Pulmonary artery endothelial cell (primary cell): ENCODE results near the gene LAMC2. TPM values are rescaled to one million over a fixed set of nuclear protein-coding genes. Genes with fewer than 3 reads are reported as not detected.
"Not testable (repeated sequence)": the region's sequence is repeated elsewhere in the genome, so short reads cannot be mapped to it uniquely, and the experiment has no call there.

Source experiments
- DNase-seq: peaks from one replicate; pipeline ENCODE4 v3.0.0-alpha.2; 2011; ENCODE audit warnings: low read depth, low spot score
- total RNA-seq: library from RNA; depleted of rRNA; stranded (reverse); fragments of >200 nt; gene quantifications from 2 replicates; pipeline ENCODE4 v1.2.3, GENCODE V29; 2014

Gene LAMC2
- total RNA-seq, 1 donor from 2014 or later, result 24.1 TPM

- DNase-seq, result no peak
These were observed 50.2 kb downstream of the LAMC2 start for GRCh38 chr1:183236158-183236725.

GRCh38 chr1:183237046-183237445 lies 51.0 kb downstream of the LAMC2 start:
- DNase-seq, result no peak

GRCh38 chr1:183238071-183238470 lies 52.0 kb downstream of the LAMC2 start:
- DNase-seq, result no peak

- DNase-seq, result no peak
These were observed 53.2 kb downstream of the LAMC2 start for GRCh38 chr1:183239220-183239742.

- no peak for DNase-seq
These were observed 53.9 kb downstream of the LAMC2 start for GRCh38 chr1:183239793-183240525.

GRCh38 chr1:183240526-183240825 lies 54.4 kb downstream of the LAMC2 start:
- no peak for DNase-seq

GRCh38 chr1:183240853-183241252 lies 54.8 kb downstream of the LAMC2 start:
- not testable (repeated sequence) for DNase-seq

- no peak for DNase-seq
These were observed 55.4 kb downstream of the LAMC2 start for GRCh38 chr1:183241471-183241870.

- DNase-seq, result no peak
These were observed 56.5 kb downstream of the LAMC2 start for GRCh38 chr1:183242556-183242955.

- no peak for DNase-seq
These were observed 57.3 kb downstream of the LAMC2 start for GRCh38 chr1:183243161-183244050.

- DNase-seq, result no peak
These were observed 58.4 kb downstream of the LAMC2 start for GRCh38 chr1:183244466-183244865.

GRCh38 chr1:183245357-183245756 lies 59.3 kb downstream of the LAMC2 start:
- DNase-seq, result no peak

GRCh38 chr1:183246436-183246835 lies 60.4 kb downstream of the LAMC2 start:
- no peak for DNase-seq

GRCh38 chr1:183247066-183247465 lies 61.0 kb downstream of the LAMC2 start:
- DNase-seq, result no peak

GRCh38 chr1:183247484-183247883 lies 61.4 kb downstream of the LAMC2 start:
- DNase-seq, result no peak

GRCh38 chr1:183247931-183248330 lies 61.9 kb downstream of the LAMC2 start:
- DNase-seq, result no peak

- DNase-seq, result no peak
These were observed 63.1 kb downstream of the LAMC2 start for GRCh38 chr1:183248989-183249691.

- DNase-seq, result no peak
These were observed 63.9 kb downstream of the LAMC2 start for GRCh38 chr1:183249941-183250452.

- DNase-seq, result no peak
These were observed 65.3 kb downstream of the LAMC2 start for GRCh38 chr1:183251101-183251958.

- no peak for DNase-seq
These were observed 65.9 kb downstream of the LAMC2 start for GRCh38 chr1:183251959-183252450.
